Renal pelvis (tissue), 4 donors: ENCODE measurements around the gene NFIX. TPM values are rescaled to one million over a fixed set of nuclear protein-coding genes. Genes with fewer than 3 reads are reported as not detected.

ENCODE experiments used
- DNase-seq: peaks from one replicate; pipeline ENCODE4 v3.0.0-alpha.2; 2013
- polyA plus RNA-seq, 3 donors: library from polyadenylated mRNA; unstranded; fragments of 120-200 nt; gene quantifications; one replicate each; pipeline ENCODE4 v1.2.1, GENCODE V29; 2013; ENCODE audit not compliant: insufficient read length in 3 of 3

Gene NFIX
- polyA plus RNA-seq, 3 donors = 14.8 to 19.2 (median 14.9) TPM

DNA sequence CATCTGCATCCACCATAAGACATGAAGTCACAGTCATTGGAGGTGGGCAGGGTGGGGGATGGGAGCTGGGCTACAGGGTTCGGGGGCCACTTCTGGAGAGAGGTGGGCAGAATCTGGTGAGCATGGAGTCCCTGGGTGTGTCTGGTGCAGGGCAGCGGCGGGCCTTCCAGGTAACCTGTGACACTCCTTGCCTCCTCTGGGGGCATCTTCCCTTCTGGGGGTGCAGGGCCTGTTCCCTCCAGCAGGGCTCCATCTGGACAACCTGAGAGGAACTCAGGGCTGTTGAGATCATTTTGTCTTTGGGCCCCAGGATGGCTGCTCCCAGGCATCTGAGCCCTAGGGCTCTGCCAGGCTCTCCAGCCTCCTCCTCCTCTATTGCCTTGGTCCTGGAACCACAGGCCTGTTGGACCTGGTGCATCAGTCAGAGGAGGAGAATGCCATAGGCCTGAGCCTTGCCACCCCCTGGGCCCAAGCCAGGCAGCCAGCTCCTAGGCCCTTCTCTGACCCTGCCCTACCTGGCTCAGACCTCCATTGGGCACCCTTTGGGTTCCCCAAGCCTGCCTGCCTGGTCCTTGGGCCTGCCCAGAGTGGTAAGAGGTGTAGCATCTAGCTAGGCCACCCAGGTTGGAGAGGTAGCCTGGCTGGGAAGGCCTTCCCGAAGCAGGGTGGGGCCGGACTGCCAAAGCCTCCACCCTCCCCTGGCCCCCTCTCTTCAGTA is 94.0 kb downstream of the NFIX start:
- no peak for DNase-seq

DNA sequence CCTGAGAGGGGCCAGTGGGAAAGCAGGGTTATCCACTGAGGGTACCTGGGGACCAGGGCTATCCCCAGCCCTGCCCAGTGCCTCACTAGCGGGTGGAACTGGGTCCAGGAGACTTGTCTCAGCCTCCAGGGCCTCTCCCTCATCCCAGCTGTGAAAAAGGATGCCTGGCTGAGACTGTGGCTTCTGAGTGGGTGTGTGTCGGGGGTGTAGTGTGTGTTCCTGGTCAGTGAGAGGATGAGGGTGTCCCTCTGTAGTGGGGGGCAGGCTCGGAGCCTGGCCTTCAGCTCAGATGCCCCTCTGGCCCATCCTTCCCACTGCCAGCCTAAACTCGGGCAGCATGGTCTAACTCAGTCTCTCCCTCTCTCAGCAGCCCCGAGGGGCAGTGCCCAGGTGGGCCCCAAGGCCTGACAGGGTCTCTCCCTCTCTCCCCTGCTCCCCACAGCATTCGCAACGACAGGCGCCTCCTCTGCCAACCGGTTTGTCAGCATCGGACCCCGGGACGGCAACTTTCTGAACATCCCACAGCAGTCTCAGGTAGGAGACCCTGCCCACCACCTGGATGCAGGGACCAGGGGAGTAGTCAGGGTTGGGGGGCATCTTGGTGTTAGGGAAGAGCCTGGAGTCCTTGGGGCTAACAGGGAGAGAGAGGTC is 94.7 kb downstream of the NFIX start:
- DNase-seq = no peak

DNA sequence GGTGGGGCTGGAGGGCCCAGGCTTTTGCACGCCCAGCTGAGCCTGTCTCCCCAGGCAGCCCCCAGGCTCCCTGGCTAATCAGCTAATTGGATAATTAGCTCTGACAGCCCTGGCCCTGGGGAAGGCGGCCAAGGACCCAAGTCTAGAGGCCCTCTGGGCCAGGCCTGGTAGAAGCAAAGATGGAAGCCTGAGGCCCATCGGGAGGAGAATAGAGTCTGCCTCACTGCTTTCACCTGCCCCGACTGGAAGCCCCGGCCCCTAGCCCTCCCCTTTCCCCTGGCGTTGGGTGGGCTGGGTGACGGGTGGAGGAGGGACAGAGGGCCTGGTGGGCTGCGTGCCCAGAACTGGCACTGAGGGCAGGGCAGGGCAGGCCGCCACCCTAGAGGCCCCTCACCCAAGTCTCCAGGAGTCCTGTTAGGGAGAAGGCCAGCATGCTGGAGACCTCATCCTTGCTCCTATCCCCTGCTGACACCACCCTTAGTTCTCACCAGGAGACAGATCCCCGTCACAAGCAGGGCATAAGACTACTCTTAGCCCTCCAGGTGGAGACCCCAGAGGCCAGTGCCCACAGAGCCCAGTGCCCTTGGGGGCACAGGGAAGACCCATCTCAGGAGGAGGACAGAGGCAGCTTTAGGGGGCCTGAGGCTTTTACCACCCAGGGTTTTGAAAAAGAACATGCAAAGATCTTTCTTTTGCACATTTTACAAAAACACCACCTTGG is 95.4 kb downstream of the NFIX start:
- DNase-seq = no peak

DNA sequence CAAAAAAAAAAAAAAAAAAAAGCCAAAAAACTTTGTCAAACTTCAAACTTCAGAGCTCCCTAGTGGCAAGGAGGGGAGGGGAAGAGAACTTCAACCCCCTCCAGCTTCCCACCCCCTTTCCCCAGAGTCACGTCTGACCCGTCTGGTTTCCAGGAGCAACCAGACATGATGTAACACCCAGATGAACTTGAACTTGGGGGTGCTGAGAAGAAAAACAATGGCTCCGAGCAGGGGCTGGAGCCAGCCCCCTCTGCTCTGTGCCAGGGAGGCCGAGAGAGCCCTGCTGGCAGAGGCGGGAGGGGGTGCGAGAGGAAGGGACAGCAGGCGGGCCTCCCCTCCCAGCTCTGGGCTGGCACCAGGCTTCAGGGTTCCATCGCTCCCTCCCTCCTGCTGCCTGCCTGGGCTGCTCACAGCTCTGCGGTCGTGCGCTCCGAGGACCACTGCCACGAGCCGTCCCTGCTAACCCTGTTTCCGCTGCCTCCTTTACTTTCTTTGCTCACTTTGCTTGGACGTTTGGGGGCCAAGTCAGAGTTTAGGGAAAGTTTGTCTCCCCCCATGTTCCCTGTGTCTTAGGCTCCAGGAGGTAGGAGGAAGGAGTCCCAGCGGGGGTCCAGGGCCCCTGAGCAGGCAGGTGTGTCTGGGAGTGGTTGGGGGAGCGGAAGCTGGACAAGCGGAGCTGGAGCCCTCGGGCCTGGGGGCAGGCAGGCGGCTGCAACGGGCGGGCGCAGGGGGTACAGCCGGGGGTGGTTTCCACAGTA is 96.3 kb downstream of the NFIX start:
- peak; percentile 72 for DNase-seq

DNA sequence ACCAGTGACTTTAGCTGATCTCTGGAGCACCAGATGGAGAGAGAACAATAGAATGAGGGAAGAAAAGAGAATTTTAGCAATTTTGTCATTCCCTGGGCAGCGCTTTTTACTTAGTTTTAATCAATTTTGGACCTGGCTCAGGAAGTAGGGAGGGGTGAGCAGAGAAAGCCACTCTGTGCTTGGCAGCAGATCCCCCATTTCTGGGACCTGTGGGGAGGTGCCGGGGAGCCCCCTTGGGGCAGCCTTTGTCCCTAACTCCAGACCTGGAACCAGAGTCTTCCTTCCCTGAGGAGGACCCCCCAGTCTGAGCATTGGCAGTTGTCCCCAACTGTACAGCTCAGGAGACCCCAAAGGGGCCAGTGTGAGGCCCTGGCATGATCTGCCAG is 96.9 kb downstream of the NFIX start:
- no peak for DNase-seq

DNA sequence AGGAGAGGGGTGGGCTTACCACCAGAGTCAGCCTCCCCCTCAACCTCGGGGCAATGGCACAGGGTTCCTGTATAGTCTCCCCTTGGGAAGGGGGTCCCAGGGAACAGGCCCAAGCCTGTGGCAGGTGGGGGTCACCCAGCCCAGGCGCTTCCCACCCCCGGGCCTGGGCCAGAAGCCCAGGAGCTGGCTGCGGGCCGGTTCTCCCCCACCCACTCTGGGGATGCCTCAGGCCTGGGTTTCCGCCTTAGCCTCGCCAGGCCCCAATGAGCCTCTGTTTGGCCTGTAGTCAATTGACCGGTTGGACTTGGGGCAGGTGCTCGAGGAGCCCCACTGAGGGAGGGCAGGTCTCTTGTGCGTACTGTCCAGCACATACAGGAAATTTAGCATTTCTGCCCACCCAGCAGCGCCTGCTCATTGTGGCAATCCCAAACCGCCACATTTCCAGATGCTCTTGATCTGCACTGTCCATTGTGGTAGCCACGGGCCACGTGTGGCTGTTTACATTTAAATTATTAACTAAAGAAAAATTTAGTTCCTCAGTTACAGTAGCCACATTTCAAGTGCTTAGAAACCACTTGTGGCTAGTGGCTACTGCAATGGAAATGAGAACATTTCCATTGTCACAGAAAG is 97.4 kb downstream of the NFIX start:
- DNase-seq = no peak

DNA sequence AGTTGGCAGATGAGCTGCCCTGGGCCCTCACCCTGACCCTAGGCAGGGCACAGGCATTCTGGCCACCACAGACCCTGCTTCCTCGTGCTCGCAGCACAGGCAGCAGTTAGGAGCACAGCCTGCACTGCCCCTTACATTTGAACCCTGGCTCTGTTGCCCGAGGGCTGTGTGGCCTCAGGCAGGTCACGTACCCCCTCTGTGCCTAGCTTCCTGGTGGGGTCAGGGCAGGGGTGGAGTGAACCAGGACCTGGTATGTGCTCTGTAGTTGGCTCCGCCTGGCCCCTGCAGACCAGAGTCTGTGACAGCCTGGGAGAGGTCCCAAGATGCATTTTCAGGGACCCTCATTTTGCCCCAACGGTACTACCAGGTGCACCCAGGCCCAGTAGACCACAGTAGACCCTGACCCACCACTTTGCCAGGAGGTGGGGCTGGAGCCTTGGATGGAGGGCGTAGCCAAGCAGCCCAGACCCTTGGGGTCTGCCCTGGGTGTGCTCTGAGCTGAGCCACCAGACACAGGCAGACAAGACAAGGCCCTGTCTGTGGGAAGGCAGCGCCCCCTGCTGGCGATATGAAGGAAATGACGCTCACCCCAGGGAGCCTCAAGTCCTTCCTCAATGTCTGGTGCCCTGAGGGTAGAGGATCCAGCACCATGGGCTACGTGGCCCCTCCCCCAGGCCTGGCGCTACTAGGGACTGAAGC is 98.3 kb downstream of the NFIX start:
- DNase-seq = peak; percentile 77

DNA sequence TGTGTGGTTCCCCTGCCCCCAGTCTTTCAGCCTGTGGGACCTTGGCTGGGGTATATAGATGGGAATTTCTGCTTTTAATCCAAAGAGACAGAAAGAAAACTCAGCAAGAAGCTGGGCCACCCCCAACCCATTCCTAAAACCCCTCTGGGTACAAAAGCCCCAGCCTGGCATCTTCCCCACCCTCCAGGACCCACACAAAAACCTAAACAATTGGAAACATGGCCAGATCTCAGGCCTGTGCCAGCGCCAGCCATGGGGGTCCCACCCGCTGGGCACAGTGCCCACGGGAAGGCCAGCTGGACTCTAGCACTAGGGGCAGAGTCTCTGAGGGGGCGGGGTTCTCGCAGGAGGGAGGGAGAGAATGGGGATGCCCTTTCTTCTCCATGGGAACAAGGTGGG is 98.8 kb downstream of the NFIX start:
- DNase-seq = no peak

DNA sequence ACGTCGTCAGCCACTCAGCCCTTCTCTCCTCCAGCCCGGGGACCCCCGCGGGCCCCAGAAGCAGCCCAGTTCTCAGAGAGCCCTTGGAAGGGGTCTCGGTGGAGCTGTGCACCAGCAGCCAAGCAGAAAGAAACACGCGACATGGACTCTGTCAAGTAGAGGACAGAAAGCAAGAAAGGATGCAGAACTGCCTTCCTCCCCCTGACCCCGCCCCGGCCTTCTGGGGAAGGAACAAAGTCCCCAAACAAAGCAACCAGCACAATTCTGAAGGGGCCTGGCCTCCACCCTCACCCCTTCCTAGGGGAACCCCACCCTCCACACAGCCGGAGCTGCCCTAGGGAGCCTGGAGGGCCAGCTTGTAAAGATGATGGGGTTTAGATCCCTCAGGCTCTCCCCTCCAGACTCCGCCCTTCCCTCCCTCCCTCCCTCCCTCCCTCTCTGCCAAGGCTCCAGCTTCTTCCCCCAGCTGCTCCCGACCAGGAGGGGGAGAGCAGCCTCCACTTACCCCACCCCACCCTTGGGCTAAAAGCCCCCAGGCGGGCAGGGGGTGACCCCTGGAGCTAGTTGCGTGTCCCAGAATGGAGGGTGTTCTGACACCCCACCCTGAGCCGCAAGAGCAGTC is 99.6 kb downstream of the NFIX start:
- DNase-seq = no peak

DNA sequence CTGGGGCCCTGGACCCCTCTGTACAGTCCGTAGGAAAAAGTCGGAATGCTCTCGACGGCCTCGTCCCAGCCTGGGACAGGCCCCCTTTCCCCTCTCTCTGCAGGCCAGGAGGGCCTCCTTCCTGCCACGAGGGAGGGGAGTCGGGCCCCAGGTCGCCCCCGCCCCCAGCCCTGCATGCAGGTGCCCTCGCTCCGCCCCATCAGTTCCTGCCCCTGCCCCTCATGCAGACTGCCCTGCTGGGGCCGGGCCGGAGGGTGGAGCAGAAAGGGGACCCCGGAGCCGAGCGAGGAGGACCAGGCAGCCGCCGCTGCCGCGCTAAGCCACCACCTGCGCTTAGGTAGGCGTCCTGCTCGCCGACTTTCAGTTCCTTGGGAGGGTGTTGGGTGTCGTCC is 100.1 kb downstream of the NFIX start:
- DNase-seq = no peak

DNA sequence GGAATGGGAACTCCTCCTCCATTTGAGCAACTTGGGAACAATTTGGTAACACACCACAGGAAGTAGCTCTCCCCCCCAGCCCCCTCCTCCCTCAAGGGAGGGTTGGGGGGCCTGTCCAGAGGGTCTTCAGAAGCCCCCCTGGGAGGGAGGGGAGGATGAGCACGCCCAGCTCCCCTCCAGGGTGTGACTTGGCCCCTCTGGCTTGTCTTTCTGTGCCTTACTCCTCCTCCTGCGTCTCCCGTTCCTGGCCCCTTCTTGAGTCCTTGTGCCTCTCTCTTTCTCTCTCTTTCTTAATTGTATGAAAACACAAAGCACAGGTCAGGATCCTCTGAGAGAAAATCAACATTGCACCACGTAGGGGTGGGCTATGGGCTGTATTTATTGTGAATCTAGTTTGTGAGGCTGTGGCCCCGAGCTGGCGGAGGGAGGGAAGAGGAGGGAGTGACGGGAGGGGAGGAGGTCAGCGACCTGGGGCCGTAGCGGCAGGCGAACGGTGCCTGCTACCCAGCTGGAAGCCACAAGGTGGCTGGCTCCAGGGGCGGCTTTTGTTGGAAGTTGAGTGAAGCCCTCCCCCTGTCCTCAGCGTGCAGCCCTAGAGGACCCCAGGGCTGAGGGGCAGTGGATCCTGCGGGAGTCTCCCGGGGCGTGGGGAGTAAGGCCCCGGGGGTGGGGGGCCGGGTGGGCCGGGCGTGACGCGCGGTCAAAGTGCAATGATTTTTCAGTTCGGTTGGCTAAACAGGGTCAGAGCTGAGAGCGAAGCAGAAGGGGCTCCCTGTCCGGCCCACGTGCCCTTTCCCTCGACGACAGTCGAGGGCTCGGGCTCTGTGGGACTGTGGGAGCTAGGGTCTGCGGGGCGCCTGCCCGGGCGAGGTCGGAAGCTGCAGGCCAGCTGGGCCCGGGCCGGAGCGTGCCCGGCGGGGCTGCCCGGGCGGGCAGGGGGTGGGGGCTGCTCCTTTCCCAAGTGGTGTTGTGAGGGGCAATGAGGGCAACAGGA is 101.0 kb downstream of the NFIX start:
- DNase-seq = no peak

DNA sequence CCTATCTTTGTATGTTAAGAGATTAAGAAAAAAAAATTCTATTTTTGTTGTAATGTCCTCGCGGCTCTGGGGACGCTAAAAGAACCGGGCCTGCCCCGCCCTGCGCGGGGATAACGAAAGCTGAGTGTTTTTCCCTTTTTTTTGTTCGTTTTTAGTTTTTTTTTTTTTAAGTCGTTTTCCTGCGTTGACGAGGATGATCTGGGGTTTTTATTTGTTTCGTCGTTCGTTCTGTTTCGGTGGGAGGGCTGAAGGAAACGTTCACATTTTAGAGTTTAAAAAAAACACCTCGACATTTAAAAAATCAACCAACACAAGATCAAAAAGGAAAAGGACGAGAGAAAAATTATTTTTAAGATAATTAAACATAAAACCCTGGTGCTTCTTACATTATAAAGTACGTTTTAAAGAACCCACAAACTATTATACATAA is 101.8 kb downstream of the NFIX start:
- no peak for DNase-seq

DNA sequence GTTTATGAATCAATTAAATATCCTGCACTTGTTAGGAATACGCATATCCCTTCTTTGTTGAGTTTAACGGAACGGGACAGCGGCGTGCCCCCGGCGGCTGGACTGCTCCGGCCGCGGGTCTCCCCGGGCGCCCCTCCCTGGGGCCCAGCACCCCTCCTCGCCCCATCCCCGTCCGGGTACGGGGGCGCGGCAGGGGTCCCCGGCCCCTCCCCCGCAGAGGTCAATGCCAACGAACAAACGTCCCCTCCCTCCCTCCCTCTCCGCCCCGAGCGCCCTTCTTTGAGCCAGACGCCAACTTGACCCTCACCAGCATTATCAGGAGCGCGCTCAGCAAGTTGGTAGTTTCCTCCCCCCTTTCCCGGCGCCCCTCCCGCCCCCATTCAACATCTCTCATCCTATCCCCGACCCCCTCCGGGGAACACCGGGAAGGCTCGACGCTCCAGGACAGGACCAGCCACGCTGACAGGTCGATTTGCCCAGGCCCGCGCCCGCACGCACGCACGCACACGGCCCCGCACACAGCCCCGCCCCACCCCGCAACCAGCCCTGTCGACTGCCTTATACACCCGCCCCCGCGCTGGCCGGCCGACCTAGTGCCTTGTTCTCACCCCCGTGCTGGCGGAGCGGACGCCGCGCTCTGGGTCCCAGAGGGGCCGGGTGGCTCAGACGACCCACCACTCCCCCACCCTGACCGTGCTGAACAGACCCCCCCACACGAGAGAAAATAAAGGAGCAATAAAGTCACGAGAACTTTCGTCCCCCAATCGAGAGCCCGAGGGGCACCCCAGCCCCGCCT is 102.4 kb downstream of the NFIX start:
- no peak for DNase-seq

DNA sequence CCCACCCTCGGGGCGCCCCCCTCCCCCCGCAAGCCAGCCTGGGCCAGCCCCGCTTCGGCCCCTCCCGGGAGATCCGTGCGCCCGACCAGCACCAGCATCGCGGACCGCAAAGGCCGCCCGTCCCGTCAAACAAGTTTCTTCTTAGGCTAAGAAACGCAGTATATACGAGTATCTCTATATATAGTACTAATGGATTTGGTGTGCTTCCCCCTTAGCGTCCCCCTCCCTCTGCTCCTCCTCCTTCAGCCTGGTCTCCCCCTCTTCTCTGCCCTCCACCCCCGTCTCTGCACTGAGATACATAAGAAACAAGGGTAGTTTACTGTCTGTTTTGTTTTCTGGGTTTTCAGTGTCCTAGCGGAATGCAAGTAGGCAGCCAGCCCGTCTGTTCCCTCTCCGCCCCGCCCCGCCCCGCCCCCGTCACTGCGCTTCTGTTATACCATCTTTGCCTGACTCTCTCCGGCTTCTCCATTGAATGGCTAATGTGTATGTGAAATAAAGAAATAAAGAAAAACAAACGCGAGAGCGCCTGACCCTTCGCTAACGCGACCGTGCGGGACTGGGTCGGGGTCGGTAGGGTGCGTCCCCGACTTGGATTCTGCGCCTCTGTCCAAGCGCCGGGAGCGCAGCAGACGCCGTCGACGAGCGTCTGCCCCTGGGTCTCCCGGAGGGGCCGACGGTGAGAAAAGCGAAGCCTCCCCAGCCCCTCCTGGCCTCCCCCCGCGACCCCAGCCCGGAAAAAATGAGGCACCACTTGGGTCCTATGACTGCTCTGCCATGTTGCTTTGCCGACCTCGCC is 103.2 kb downstream of the NFIX start:
- DNase-seq = no peak

DNA sequence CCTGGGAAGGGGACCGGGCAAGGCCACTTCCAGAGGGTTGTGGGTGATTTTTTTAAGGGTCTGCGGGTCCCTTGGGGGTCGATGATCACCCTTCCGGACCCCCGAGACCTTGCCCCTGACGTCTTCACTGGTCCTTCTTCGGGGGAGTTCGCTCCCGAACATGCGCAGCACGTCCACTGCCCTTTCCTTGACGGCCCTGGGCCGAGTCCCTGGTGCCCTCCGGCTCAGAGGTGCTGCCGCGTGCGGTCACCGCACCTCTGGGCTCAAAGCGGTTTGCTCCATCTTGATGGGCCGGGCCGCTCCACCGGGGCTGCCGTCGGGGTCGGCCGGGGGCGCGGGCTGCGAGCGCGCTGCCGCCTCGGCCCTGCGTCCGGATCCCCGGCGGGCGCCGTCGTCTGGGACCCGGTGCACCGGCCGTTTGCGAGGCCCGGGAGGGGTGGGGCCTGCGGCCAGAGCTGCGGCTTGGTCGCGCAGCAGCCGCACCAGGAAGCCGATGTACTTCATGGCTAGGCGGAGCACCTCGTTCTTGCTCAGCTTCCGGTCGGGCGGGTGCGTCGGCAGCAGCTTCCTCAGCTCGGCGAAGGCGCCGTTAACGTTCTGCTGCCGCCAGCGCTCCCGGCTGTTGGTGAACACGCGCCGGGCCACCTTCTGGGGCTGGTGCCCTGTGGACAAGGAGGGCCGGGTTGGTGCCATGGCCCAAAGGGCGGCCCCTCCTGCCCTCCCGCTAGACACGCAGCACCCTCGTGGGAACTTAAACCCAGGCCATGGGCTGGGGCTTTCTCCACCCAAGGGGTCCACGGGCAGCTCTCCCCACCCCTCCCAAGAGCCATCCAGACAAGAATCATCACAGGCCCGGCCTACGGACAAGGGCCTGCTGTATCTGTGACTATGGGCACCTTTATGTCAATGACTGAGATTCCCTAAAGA is 104.1 kb downstream of the NFIX start:
- no peak for DNase-seq

DNA sequence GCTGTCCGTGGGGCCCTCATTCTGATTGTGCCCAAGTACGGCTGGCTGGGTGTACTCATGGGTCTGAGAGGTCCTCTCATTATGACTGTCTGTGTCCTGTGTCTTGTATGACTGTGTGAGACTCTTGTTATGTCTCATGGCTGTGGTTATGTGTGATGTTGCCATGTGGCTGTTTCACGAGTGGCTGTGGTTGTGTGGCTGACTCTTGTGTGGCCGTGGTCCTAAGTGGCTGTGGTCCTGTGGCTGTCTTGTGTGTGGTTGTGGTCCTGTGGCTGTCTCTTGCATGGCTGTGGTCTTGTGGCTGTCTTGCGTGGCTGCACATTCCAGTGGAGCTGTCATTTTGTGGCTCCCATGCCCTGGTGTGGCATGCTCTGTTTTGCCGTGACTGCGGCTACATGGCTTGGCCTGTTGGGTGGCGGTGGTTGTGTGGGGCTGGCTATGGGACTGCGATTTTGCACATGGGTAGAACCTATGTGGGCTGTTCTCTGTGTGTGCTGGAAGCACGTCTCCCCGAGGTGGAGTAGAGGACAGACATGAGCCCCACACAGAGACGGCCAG is 104.8 kb downstream of the NFIX start:
- no peak for DNase-seq
